ENCODE results near the gene ANO2.

ANO2 gene

GRCh38 chr12:5807514-5808219, 137.4 kb downstream of the ANO2 start:
- no peak for DNase-seq

DNA sequence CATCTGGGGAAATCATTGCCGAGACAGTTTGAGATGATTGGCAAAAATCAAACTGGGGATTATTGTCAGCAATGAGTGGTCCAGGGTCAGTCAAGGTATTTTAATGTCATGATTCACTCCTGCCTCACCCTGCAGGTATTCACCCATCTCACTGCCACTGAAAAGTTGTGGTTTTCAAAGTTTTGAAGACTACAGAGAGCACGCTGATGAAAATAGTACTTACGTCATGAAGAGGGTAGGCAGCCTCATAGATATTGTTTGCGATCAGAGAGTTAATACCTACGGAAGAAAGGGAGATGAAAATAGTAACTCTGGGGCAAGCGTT, 138.0 kb downstream of the ANO2 start:
- no peak for DNase-seq

- no peak for DNase-seq
Measured at GRCh38 chr12:5806371-5807089, 138.5 kb downstream of the ANO2 start.

- DNase-seq: no peak
Measured at GRCh38 chr12:5803532-5803931, 141.5 kb downstream of the ANO2 start.

DNA sequence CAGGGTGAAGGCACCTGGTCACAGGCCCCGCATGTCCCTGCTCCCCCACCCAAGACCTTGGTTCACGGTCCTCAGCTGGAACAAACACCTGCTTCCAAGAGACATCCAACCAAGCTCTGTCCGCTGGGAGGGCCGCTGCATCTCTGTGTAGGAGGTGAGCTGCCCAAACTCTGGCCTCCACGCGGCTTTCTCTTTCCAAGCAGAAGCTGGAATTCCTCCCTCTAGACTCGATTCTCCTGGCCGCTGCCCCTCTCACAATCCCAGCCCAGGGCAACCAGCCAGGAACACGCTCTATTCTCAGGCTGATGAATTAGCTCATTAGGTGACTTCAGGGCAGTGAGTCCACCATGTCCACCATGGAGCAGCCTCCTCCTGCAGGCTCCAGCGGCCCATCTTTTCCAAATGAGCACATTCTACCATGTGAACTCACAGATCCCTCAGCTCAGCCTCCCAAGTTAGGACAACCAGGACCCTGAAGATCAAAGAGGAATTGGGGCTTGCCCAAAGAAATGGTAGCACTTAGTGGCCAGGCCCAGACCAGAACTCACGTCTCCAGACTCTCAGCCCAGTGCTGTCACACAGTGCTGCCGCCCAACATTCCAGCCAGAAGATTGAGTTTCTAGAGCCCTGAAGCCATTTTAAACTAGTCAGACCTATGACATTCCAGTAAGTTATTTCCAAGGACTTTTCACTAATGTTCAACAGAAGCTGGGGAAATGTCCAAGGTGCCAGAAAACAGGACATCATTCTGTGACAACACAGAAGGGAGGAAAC, 146.6 kb downstream of the ANO2 start:
- DNase-seq: no peak

- DNase-seq: no peak
Measured at GRCh38 chr12:5797661-5798060, 147.4 kb downstream of the ANO2 start.

DNA sequence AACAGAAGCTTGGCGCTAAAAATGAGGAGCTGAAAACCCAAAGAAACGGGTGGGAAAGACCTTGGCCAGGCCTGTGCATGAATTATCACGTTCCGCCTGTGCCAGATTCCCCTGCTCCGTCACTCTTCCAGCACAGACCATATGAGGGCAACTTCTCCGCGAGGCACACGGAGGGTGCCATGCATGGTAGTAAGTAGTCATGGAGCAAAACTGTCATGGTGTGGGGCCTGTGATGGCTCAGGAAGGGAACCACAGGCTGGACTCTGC, 148.2 kb downstream of the ANO2 start:
- DNase-seq: no peak

GRCh38 chr12:5796171-5796958, 148.7 kb downstream of the ANO2 start:
- no peak for DNase-seq

DNA sequence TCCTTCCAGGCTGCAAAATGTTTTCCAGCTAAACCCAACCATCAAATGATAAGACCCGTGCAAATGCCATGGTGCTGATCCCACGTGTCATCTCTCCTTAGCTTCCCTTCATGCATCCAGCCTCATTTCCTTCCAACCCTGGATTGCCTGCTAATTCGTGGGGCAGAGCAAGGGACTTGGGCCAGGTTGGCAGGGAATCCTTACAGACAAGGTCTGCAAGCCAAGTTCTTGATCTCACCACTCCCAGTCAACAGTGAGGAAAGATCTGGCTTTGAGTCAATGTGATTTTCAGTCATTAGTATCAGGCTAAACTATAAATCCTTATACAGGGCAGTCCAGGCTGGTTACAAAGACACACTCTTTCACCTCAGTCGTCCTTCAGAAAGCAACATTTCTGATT, 150.9 kb downstream of the ANO2 start:
- DNase-seq: no peak

DNA sequence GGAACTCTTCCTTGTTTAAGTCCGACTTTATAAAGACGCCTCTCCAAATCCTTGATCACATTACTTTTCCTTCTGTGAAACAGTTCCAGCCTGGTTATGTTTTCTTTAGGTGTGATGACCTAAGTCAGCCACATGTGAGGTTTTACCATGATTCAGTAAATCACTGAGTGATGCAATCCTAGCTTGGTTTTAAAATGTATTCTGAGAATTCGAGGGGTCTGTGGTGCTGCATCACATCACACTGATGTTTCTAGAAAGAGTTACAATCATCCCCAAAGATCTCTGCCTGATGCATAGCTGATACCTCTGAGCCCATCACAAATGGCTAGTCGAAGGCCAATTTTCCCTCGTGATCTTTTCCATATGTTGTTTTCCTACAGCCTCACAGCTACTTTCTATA, 152.7 kb downstream of the ANO2 start:
- no peak for DNase-seq

GRCh38 chr12:5789469-5789968, 155.5 kb downstream of the ANO2 start:
- no peak for DNase-seq

- no peak for DNase-seq
Measured at GRCh38 chr12:5787828-5788227, 157.2 kb downstream of the ANO2 start.

DNA sequence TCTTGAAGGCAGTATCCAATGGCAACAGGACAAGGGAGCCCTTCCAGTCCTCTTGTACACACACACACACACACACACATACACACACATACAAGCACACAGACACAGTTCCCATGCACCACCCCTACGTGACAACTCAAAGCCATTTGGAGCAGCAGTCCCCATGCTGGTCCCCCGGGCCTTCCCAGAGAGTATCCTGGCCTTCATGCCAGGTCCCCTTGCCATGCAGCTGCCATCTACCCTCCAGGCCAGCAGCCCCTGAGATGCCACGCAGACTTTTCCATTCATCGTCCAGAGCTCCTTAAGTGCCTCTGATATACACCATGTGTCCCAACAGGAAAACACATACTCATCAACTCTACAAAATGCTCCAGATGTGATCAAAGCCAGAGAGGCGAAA, 159.5 kb downstream of the ANO2 start:
- DNase-seq: no peak

DNA sequence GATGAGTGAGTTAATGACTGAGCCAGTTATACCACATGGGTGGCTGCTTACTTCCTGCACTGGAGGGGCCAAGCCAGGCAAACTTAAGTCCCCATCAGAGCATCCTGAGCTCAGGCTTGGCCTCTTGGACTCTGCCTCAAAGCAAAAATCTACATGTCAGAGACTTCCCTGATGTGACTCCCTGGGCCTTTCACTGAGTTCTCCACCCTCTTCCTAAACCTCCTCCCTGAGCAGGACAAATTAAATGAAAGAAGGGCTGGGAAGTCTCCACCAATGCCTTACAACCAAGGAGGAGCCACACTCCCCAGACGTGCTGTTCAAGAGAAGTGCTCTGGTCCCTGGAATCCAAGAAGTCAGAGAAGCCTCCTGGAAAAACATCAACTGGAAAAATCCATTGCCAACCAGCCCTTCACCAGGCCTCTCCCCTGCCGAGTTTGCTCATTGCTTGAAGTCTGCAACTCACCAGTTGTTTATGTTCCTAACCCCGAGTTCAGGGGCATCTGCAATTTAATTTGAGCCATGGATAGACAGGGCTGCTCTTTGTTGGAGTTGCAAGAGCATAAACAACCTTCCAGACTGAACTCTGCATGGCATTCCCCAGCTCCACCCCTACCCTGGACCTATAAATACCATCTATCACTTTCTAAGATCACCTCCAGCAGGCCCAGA, 160.5 kb downstream of the ANO2 start:
- no peak for DNase-seq

DNA sequence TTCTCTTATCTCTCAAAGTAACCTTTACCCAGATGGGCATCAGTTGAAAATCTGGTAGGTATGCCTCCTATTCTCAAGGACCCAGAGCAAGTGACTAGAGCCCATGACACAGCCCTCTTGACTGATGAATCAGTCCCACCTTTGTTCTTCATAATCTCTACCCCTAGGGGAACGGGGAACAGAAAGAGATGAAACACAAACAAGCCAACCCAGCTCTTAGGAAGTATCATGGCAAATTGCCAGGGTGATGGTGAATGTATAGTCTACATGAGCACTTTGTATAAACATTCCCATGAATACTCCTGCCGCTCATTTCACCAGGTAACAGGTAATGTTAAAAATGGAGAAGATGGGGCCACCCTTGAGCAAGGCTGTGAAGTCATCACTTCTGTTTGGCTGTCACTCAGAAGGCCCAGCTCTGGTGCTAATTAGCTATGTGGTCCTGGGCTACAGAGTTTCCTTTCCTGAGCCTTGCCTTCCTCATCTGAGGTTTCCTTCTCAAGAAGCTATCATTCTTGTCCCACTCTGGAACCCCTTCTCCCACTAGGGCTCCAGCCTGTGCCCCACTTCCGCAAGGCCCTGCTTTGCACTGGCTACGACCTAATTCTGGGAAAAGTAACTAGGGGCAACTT, 161.7 kb downstream of the ANO2 start:
- no peak for DNase-seq

DNA sequence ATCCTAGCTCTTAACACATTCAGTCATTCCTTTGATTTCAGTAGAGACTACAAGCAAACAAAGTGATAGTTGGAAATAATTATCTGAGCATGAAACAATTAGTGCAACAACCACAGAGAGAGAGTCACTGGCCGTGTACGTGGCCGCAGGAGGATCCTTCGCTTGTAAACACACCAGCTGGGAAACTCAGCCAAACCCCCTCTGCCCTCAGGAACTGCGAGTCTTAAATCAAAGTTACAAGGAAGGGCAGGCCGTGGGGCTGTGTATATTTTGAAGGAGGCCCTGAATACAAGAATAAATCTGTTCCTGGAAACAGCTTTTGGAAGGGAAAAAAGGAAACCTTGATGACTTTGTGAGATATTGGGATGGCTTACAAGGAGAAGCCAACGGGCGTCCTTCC, 164.5 kb downstream of the ANO2 start:
- no peak for DNase-seq

DNA sequence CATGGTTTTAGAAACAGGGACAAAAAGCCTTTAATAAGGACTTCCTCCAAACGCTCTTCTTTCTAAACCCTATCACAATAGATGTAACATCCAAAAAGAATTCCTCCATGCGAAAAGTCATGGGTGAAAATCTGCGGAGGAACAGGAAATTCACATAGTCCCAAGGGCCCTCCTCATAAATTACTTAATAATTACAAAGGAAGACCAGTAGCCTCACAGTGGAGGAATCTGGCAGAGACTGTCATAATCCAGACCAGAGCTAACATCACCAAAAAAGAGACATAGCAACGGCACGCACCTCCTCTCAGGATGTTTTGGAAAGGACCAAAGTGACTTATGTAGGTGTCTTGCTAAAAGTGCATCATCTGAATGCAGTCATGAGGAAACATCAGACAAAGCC, 165.7 kb downstream of the ANO2 start:
- DNase-seq: no peak

DNA sequence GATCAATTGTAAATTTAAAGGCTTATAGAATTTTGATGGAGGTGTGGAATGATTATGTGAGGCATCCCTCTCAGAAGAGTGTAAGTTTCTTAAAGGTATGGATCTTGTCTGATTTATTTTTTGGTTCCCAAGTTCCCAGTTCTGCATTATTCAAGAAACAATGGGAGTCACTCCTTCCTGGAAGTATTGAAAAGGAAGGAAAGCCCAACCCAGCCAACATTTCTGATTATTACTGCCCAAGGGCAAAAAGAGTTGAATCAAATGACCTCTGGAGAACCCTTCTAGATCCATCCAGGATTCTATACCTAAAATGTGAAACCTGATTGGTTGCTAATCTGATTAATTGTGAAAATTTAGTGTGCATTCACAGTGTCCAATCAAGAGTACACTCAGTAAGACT, 166.2 kb downstream of the ANO2 start:
- DNase-seq: no peak

- DNase-seq: no peak
Measured at GRCh38 chr12:5777451-5777850, 167.6 kb downstream of the ANO2 start.

GRCh38 chr12:5776091-5776490, 169.0 kb downstream of the ANO2 start:
- no peak for DNase-seq

DNA sequence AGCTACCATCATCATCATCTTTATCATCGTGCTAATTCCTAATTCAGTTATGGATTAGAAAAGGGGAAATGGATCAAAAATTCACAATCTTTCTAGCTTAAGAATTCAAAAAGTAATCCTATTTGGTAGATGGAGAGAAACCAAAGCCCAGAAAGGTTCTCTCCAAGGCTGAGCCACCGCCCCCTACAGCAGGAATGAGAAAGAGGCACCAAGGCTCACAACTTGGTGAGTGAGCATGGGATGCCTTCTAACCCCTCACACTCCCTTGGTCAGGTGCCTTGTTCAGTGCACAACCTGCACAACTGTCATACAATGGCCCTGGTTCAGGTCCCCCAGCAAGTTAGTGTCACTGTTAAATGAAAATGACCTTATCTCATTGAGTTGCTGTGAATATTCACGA, 171.5 kb downstream of the ANO2 start:
- no peak for DNase-seq

DNA sequence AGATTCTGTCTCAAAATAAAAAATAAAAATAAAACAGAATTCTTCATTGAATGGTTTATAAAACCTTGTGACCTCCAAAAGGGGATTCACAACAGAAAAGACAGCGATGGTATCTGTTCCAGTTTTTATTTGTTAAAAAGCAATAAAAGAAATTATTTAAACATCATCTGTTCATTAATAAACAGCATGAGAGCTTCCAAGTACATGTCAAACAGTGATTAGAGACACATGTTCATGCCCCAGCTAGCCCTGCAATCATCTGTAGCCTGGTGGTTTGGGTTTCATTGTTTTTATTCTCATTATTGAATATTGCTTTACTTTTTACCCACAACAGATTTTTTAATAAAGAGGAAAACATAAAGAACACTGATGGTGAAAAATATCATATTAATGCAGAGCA, 173.3 kb downstream of the ANO2 start:
- no peak for DNase-seq

Measured in DMS153 (cell line).